ENCODE data around the gene FAM193B. TPM values are rescaled to one million over a fixed set of nuclear protein-coding genes. Genes with fewer than 3 reads are reported as not detected.

The FAM193B gene
- total and polyA plus RNA-seq, 9 of the 15 experiments (the other 6 are each of a cell fraction or from before 2014, with no cell fraction given), result 4.4 to 76.4 (median 37.3) TPM

DNA sequence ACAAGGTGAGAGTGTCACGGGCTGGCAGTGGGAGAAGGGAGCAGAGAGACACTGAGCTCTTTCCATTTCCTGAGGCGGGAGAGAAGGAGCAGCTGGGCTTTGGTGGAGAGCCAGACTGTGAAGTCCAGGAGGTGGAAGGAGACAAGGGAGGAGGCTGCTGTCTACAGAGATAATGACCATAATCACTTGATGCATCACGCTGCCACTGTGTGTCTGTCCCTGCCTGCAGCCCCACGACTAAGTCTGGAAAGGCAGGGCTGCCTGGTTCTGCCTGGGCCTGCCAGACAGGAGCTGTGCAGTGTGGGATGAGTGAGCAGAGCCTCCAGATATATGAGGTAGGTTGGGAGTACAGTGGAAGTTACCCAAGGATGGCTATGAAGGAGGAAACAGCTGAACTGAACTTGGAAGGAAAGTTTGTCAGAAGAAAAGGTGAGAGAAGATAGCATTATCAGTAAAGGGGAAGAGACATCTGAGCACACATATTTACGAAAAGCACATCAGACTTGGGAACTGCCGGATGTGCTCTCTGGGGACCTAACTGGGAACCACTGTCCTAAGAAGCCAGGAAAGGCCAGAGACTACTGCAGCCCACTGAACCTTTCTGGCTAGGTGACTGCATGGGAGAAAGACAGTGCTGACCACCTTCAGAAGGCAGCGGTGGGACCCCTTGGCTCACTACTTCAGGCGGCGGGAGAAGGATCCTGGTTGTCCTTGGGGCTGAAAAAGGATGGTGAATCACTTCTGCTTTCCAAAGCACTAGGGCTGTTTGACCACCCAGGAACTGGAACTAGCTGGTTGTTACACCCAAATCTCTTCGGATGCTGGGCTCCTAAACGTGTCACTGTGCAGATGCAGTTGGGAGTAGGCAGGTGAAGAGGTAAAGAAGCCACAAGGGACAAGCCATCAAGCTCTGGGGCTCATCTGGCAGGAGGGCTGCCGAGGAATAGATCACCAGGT is 24.8 kb downstream of the FAM193B start (continued):
- TF ChIP-seq, protein P1, sequence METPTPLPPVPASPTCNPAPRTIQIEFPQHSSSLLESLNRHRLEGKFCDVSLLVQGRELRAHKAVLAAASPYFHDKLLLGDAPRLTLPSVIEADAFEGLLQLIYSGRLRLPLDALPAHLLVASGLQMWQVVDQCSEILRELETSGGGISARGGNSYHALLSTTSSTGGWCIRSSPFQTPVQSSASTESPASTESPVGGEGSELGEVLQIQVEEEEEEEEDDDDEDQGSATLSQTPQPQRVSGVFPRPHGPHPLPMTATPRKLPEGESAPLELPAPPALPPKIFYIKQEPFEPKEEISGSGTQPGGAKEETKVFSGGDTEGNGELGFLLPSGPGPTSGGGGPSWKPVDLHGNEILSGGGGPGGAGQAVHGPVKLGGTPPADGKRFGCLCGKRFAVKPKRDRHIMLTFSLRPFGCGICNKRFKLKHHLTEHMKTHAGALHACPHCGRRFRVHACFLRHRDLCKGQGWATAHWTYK (CRISPR knock-in tag; IDR thresholded peaks at IDR 0.05), result no peak
- TF ChIP-seq L3MBTL2 (IDR thresholded peaks at IDR 0.05) (no peak), RBFOX2 (IDR thresholded peaks at IDR 0.05; ENCODE audit: low read depth, low read length) (no peak), ZBTB7A (IDR thresholded peaks at IDR 0.05; ENCODE audit: borderline replicate concordance, control insufficient read depth, low read depth, low read length) (no peak), SRF (CRISPR knock-in tag; IDR thresholded peaks at IDR 0.05) (0 out of 4 replicates have a peak, but pooled peaks of 1 of the 2 experiments have one; percentile 24), SMAD3 (CRISPR knock-in tag; conservative IDR thresholded peaks at IDR 0.05) (no peak), SREBF1 (IDR thresholded peaks at IDR 0.05; ENCODE audit: borderline replicate concordance, low read depth, low read length) (no peak), PHB (CRISPR knock-in tag; IDR thresholded peaks at IDR 0.05) (no peak), ZNF354B (CRISPR knock-in tag; IDR thresholded peaks at IDR 0.05) (no peak)
- TF ChIP-seq, protein P2, sequence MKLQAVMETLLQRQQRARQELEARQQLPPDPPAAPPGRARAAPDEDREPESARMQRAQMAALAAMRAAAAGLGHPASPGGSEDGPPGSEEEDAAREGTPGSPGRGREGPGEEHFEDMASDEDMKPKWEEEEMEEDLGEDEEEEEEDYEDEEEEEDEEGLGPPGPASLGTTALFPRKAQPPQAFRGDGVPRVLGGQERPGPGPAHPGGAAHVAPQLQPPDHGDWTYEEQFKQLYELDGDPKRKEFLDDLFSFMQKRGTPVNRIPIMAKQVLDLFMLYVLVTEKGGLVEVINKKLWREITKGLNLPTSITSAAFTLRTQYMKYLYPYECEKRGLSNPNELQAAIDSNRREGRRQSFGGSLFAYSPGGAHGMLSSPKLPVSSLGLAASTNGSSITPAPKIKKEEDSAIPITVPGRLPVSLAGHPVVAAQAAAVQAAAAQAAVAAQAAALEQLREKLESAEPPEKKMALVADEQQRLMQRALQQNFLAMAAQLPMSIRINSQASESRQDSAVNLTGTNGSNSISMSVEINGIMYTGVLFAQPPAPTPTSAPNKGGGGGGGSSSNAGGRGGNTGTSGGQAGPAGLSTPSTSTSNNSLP (IDR thresholded peaks at IDR 0.05; ENCODE audit: borderline replicate concordance, low read depth, low read length), result no peak
- TF ChIP-seq, protein P3, sequence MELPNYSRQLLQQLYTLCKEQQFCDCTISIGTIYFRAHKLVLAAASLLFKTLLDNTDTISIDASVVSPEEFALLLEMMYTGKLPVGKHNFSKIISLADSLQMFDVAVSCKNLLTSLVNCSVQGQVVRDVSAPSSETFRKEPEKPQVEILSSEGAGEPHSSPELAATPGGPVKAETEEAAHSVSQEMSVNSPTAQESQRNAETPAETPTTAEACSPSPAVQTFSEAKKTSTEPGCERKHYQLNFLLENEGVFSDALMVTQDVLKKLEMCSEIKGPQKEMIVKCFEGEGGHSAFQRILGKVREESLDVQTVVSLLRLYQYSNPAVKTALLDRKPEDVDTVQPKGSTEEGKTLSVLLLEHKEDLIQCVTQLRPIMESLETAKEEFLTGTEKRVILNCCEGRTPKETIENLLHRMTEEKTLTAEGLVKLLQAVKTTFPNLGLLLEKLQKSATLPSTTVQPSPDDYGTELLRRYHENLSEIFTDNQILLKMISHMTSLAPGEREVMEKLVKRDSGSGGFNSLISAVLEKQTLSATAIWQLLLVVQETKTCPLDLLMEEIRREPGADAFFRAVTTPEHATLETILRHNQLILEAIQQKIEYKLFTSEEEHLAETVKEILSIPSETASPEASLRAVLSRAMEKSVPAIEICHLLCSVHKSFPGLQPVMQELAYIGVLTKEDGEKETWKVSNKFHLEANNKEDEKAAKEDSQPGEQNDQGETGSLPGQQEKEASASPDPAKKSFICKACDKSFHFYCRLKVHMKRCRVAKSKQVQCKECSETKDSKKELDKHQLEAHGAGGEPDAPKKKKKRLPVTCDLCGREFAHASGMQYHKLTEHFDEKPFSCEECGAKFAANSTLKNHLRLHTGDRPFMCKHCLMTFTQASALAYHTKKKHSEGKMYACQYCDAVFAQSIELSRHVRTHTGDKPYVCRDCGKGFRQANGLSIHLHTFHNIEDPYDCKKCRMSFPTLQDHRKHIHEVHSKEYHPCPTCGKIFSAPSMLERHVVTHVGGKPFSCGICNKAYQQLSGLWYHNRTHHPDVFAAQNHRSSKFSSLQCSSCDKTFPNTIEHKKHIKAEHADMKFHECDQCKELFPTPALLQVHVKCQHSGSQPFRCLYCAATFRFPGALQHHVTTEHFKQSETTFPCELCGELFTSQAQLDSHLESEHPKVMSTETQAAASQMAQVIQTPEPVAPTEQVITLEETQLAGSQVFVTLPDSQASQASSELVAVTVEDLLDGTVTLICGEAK (IDR thresholded peaks at IDR 0.05), result no peak
- TF ChIP-seq, protein P3 (CRISPR knock-in tag; IDR thresholded peaks at IDR 0.05), result no peak

All from K562 (cell line).